ENCODE data around the gene CCK.

DNA sequence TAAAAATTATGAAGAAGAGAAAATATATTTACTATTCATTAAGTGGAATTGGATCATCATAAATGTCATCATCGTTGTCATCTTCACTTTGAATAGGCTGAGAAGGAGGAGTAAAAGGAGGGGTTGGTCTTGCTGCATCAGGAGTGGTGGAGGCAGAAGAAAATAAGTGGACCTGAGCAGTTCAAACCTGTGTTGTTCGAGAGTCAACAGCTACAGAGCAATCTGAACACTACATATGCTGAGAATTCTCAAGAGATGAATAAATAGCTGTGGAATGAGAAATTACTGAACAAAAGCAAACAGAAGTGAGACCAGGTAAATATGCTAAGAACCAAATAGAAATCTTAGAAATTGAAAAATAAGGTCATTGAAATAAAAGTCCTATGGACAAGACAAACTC, 32.3 kb upstream of the CCK start:
- TF ChIP-seq POLR2A (IDR thresholded peaks at IDR 0.05) (no peak), CTCF (IDR thresholded peaks at IDR 0.05) (no peak)

All from testis (tissue), 2 donors.